H1 (cell line): ENCODE results near the gene DIAPH2.

Source experiments
- BCL11A ChIP-seq, 2 experiments: IDR thresholded peaks; one replicate each; pipeline ENCODE4 v1.6.1; 2011; ENCODE audit warnings: low read depth in 2 of 2, low read length in 2 of 2, mild to moderate bottlenecking in 2 of 2
- CBX5 ChIP-seq: fragments of 300-800, 300-1000 bp; sonication (generic); IDR thresholded peaks from 2 replicates; pipeline ENCODE4 v1.7.1; 2016; ENCODE audit warnings: antibody characterized with exemption, low read length, low read depth
- CBX8 ChIP-seq: fragments of 300-800, 300-1000 bp; sonication (generic); IDR thresholded peaks from 2 replicates; pipeline ENCODE4 v1.7.1; 2016; ENCODE audit warnings: low read depth, low read length, borderline replicate concordance
- EP300 ChIP-seq, 2 experiments: IDR thresholded peaks; 1 replicate in 1 of 2; 2 replicates in 1 of 2; pipeline ENCODE4 v1.6.1; 2011 to 2012; ENCODE audit warnings: low read depth in 2 of 2, low read length in 2 of 2, mild to moderate bottlenecking in 2 of 2, borderline replicate concordance in 1 of 2, inconsistent platforms in 1 of 2, moderate library complexity in 1 of 2
- EZH2 ChIP-seq: fragments of 200-600 bp; sonication (generic); IDR thresholded peaks from 2 replicates; pipeline ENCODE4 v1.7.1; 2012; ENCODE audit warnings: low read depth, mild to moderate bottlenecking, moderate library complexity, low read length, inconsistent platforms; ENCODE audit not compliant: severe bottlenecking
- JUN ChIP-seq: IDR thresholded peaks from 2 replicates; pipeline ENCODE4 v1.6.1; 2011; ENCODE audit warnings: low read depth, mild to moderate bottlenecking, improper control_type of control experiment, low read length
- POLR2A ChIP-seq, 2 experiments: IDR thresholded peaks; 1 replicate in 1 of 2; 2 replicates in 1 of 2; pipeline ENCODE4 v1.6.1; 2011; ENCODE audit warnings: low read depth in 2 of 2, low read length in 2 of 2, mild to moderate bottlenecking in 2 of 2; ENCODE audit errors: control extremely low read depth in 1 of 2
- POLR2AphosphoS5 ChIP-seq: IDR thresholded peaks from 2 replicates; pipeline ENCODE4 v1.6.1; 2011; ENCODE audit warnings: low read depth, low read length
- POU5F1 ChIP-seq: IDR thresholded peaks from 2 replicates; pipeline ENCODE4 v1.6.1; 2011; ENCODE audit warnings: low read depth, mild to moderate bottlenecking, low read length, moderate library complexity
- RNF2 ChIP-seq: fragments of 200-900, 300-1000 bp; sonication (generic); IDR thresholded peaks from 2 replicates; pipeline ENCODE4 v1.7.1; 2016; ENCODE audit warnings: borderline replicate concordance, low read depth, mild to moderate bottlenecking, antibody characterized with exemption, low read length; ENCODE audit not compliant: poor library complexity, severe bottlenecking; ENCODE audit errors: missing control alignments
- TAF1 ChIP-seq: IDR thresholded peaks from 2 replicates; pipeline ENCODE4 v1.6.1; 2011; ENCODE audit warnings: mild to moderate bottlenecking, low read depth, low read length
- YY1 ChIP-seq: IDR thresholded peaks from 2 replicates; pipeline ENCODE4 v1.6.1; 2011; ENCODE audit warnings: low read depth, mild to moderate bottlenecking, low read length
- TF ChIP-seq, protein P1 (sequence below), 3 experiments: IDR thresholded peaks; 1 replicate in 2 of 3; 2 replicates in 1 of 3; pipeline versions ENCODE4 v1.5.1 to v1.6.1; 2011; ENCODE audit warnings: low read length in 3 of 3, mild to moderate bottlenecking in 3 of 3, inconsistent platforms in 2 of 3, low read depth in 1 of 3, moderate library complexity in 1 of 3; ENCODE audit not compliant: insufficient read depth in 1 of 3; ENCODE audit errors: control extremely low read depth in 1 of 3
- TF ChIP-seq, protein P2 (sequence below): IDR thresholded peaks from 2 replicates; pipeline ENCODE4 v1.6.1; 2012; ENCODE audit warnings: inconsistent platforms

DNA sequence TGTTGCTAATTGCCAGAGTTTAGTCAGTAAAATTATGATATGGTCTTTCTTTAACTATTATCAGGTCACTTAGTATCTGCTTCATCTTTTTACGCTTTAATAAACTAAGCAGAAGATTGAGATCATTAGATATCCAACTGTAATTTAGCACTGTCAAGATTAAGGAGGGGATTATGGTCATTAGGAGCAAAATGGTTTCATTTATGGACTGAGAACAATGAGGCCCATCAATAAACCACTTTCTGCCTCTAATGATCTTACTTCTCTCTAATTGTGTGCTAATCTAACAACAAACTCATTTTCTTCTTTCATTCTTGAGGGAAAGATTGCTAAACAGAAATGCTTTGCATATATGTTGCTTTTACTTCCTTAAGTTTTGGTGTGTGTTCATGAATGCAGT is 539.5 kb downstream of the DIAPH2 start:
- TF ChIP-seq POLR2A (IDR thresholded peaks at IDR 0.05; ENCODE audit: control extremely low read depth in 1 of 2, low read depth in 2 of 2, low read length in 2 of 2) (no peak), POU5F1 (no peak), YY1 (no peak), BCL11A (IDR thresholded peaks at IDR 0.05; ENCODE audit: low read depth in 2 of 2, low read length in 2 of 2) (no peak), POLR2AphosphoS5 (no peak), EZH2 (no peak), RNF2 (no peak), CBX5 (no peak), JUN (no peak), EP300 (IDR thresholded peaks at IDR 0.05; ENCODE audit: borderline replicate concordance in 1 of 2, low read depth in 2 of 2, low read length in 2 of 2) (no peak), CBX8 (no peak), TAF1 (no peak)
- TF ChIP-seq, protein P1, sequence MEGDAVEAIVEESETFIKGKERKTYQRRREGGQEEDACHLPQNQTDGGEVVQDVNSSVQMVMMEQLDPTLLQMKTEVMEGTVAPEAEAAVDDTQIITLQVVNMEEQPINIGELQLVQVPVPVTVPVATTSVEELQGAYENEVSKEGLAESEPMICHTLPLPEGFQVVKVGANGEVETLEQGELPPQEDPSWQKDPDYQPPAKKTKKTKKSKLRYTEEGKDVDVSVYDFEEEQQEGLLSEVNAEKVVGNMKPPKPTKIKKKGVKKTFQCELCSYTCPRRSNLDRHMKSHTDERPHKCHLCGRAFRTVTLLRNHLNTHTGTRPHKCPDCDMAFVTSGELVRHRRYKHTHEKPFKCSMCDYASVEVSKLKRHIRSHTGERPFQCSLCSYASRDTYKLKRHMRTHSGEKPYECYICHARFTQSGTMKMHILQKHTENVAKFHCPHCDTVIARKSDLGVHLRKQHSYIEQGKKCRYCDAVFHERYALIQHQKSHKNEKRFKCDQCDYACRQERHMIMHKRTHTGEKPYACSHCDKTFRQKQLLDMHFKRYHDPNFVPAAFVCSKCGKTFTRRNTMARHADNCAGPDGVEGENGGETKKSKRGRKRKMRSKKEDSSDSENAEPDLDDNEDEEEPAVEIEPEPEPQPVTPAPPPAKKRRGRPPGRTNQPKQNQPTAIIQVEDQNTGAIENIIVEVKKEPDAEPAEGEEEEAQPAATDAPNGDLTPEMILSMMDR (IDR thresholded peaks at IDR 0.05; ENCODE audit: control extremely low read depth in 1 of 3, insufficient read depth in 1 of 3, low read depth in 1 of 3, low read length in 3 of 3) = no peak
- TF ChIP-seq, protein P2, sequence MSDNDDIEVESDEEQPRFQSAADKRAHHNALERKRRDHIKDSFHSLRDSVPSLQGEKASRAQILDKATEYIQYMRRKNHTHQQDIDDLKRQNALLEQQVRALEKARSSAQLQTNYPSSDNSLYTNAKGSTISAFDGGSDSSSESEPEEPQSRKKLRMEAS = no peak
